NB4 (cell line): Measurements from ENCODE around the gene CEP120.
A peak's percentile ranks its signal among the peaks of the same experiment; 100 is the strongest.

ENCODE experiments used
- DNase-seq: peaks from one replicate; pipeline ENCODE4 v3.0.0; 2010; ENCODE audit warnings: low read depth
- H3K4me3 ChIP-seq: one replicate; pipeline ENCODE4 v1.5.1; 2011; ENCODE audit warnings: mild to moderate bottlenecking, low read depth, low read length, moderate library complexity
- CTCF ChIP-seq: IDR thresholded peaks from one replicate; pipeline ENCODE4 v1.5.1; 2012; ENCODE audit warnings: low read depth, low read length
- MAX ChIP-seq: IDR thresholded peaks from 2 replicates; pipeline ENCODE4 v1.6.1; 2011; ENCODE audit warnings: low read depth, low read length
- MYC ChIP-seq: IDR thresholded peaks from 2 replicates; pipeline ENCODE4 v1.6.1; 2011; ENCODE audit warnings: low read depth, low read length
- POLR2A ChIP-seq: IDR thresholded peaks from 2 replicates; pipeline ENCODE4 v1.6.1; 2011; ENCODE audit warnings: mild to moderate bottlenecking; ENCODE audit not compliant: insufficient read length; ENCODE audit errors: extremely low read depth

CEP120 gene

GRCh38 chr5:123382252-123382651 is 41.0 kb downstream of the CEP120 start:
- TF ChIP-seq CTCF: no peak
- no peak for TF ChIP-seq MYC
- TF ChIP-seq POLR2A: no peak
- no peak for TF ChIP-seq MAX
- H3K4me3 ChIP-seq: no peak overlapping the region
- peak; percentile 44 for DNase-seq

GRCh38 chr5:123371575-123372179 is 51.5 kb downstream of the CEP120 start:
- no peak for TF ChIP-seq MAX
- TF ChIP-seq CTCF: peak; percentile 64
- peak; percentile 23 for DNase-seq
- H3K4me3 ChIP-seq: no peak overlapping the region

GRCh38 chr5:123369371-123369968 is 53.7 kb downstream of the CEP120 start:
- no peak overlapping the region for H3K4me3 ChIP-seq
- no peak for DNase-seq
- TF ChIP-seq MAX (no peak), MYC (no peak), POLR2A (no peak), CTCF (no peak)

- peak; percentile 13 for DNase-seq
These were observed 55.5 kb downstream of the CEP120 start for GRCh38 chr5:123367739-123368138.

GRCh38 chr5:123365156-123365555 is 58.0 kb downstream of the CEP120 start:
- no peak overlapping the region for H3K4me3 ChIP-seq
- no peak for DNase-seq

More at GRCh38 chr5:123367739-123368138, 55.5 kb downstream of the CEP120 start:
- no peak for TF ChIP-seq MYC
- no peak for TF ChIP-seq POLR2A
- no peak for TF ChIP-seq CTCF
- no peak for TF ChIP-seq MAX
- H3K4me3 ChIP-seq: no peak overlapping the region

More at GRCh38 chr5:123365156-123365555, 58.0 kb downstream of the CEP120 start:
- TF ChIP-seq MAX: no peak
- TF ChIP-seq MYC: no peak
- TF ChIP-seq POLR2A: no peak
- no peak for TF ChIP-seq CTCF
